SK-N-SH (cell line): ENCODE measurements around the gene ARID1B. TPM values are rescaled to one million over a fixed set of nuclear protein-coding genes. Genes with fewer than 3 reads are reported as not detected.

Experiments used
- CTCF ChIA-PET: fragments of 300-600, 350-600 bp; formaldehyde crosslinking; extraction: SDS; loops from one replicate; lab custom pipeline; 2021; lab: Yijun Ruan, JAX
- POLR2A ChIA-PET: fragments of 350-600 bp; sonication (Branson Sonifier 250); formaldehyde crosslinking; extraction: SDS; loops from one replicate; lab custom pipeline; 2020; ENCODE audit warnings: antibody characterized with exemption, inconsistent platforms; lab: Yijun Ruan, JAX
- DNase-seq: peaks from one replicate; pipeline ENCODE4 v3.0.0; 2012
- H2AFZ ChIP-seq: fragments of 200-600 bp; sonication (generic); 2 replicates; pipeline ENCODE4 v1.8.1; 2016; ENCODE audit warnings: antibody characterized with exemption, mild to moderate bottlenecking, low read depth
- H3F3A ChIP-seq: fragments of 200-600 bp; sonication (generic); replicated peaks from 2 replicates; pipeline ENCODE3; 2016; ENCODE audit warnings: antibody characterized with exemption, mild to moderate bottlenecking; ENCODE audit not compliant: insufficient read depth
- H3K27ac ChIP-seq, 2 experiments: fragments of 200-500 bp in 1 of 2; fragments of 200-600 bp in 1 of 2; sonication (Bioruptor generic) in 1 of 2; sonication (generic), shearing (Covaris generic) in 1 of 2; 2 replicates each; pipeline versions ENCODE4 v1.5.1 to v1.6.1; 2014 to 2016; ENCODE audit warnings: low read depth in 2 of 2, inconsistent platforms in 1 of 2, low read length in 1 of 2, mild to moderate bottlenecking in 1 of 2, mixed read lengths in 1 of 2
- H3K27me3 ChIP-seq: fragments of 200-600 bp; sonication (generic), shearing (Covaris generic); 2 replicates; pipeline ENCODE4 v1.6.1; 2016; ENCODE audit warnings: mixed run types; ENCODE audit not compliant: insufficient read depth
- H3K36me3 ChIP-seq, 2 experiments: fragments of 200-500 bp in 1 of 2; fragments of 200-600 bp in 1 of 2; sonication (Bioruptor generic) in 1 of 2; sonication (generic) in 1 of 2; replicated peaks in 1 of 2; 2 replicates each; pipeline versions ENCODE3 to v1.5.1; 2014 to 2016; ENCODE audit warnings: low read length in 1 of 2, mild to moderate bottlenecking in 1 of 2; ENCODE audit not compliant: insufficient read depth in 2 of 2, control insufficient read depth in 1 of 2
- H3K4me1 ChIP-seq, 2 experiments: fragments of 200-500 bp in 1 of 2; fragments of 200-600 bp in 1 of 2; sonication (Bioruptor generic) in 1 of 2; sonication (generic), shearing (Covaris generic) in 1 of 2; 2 replicates each; pipeline versions ENCODE4 v1.5.1 to v1.6.1; 2014 to 2016; ENCODE audit warnings: low read depth in 1 of 2, low read length in 1 of 2, mixed run types in 1 of 2; ENCODE audit not compliant: insufficient read depth in 2 of 2, control insufficient read depth in 1 of 2
- H3K4me2 ChIP-seq: fragments of 200-600 bp; sonication (generic), shearing (Covaris generic); 2 replicates; pipeline ENCODE4 v1.6.1; 2017; ENCODE audit warnings: mixed run types
- H3K4me3 ChIP-seq, 2 experiments: fragments of 200-500 bp in 1 of 2; fragments of 200-600 bp in 1 of 2; sonication (Bioruptor generic) in 1 of 2; sonication (generic), shearing (Covaris generic) in 1 of 2; 2 replicates each; pipeline versions ENCODE4 v1.5.1 to v1.8.1; 2014 to 2016; ENCODE audit warnings: low read depth in 2 of 2, inconsistent platforms in 1 of 2, low read length in 1 of 2, mild to moderate bottlenecking in 1 of 2, mixed read lengths in 1 of 2, moderate library complexity in 1 of 2
- H3K79me2 ChIP-seq: fragments of 200-600 bp; sonication (generic); 2 replicates; pipeline ENCODE4 v1.8.1; 2017; ENCODE audit warnings: mild to moderate bottlenecking; ENCODE audit not compliant: insufficient read depth
- H3K9ac ChIP-seq: fragments of 200-600 bp; sonication (generic); 2 replicates; pipeline ENCODE4 v1.6.1; 2017; ENCODE audit warnings: mixed run types
- H3K9me2 ChIP-seq: fragments of 200-600 bp; sonication (generic); 2 replicates; pipeline ENCODE4 v1.6.1; 2017; ENCODE audit warnings: mixed run types
- H3K9me3 ChIP-seq: fragments of 200-600 bp; sonication (generic); 2 replicates; pipeline ENCODE4 v1.6.1; 2017; ENCODE audit warnings: mixed run types, mild to moderate bottlenecking, moderate library complexity
- H4K20me1 ChIP-seq: fragments of 200-600 bp; sonication (generic); 2 replicates; pipeline ENCODE4 v1.6.1; 2017; ENCODE audit warnings: mild to moderate bottlenecking, mixed run types; ENCODE audit not compliant: insufficient read depth
- CHD2 ChIP-seq: fragments of 150-350 bp; IDR thresholded peaks from 2 replicates; pipeline ENCODE4 v1.6.1; 2018; ENCODE audit warnings: low read length; ENCODE audit not compliant: partially characterized antibody
- FOXM1 ChIP-seq: IDR thresholded peaks from 2 replicates; pipeline ENCODE4 v1.4.0; 2012; ENCODE audit warnings: low read depth, mild to moderate bottlenecking
- JUND ChIP-seq: IDR thresholded peaks from 2 replicates; pipeline ENCODE4 v1.4.0; 2012
- MAX ChIP-seq: IDR thresholded peaks from 2 replicates; pipeline ENCODE4 v1.4.0; 2012; ENCODE audit warnings: low read depth
- MXI1 ChIP-seq: IDR thresholded peaks from 2 replicates; pipeline ENCODE4 v1.6.1; 2012; ENCODE audit warnings: mild to moderate bottlenecking, low read depth, low read length, improper control_type of control experiment
- NRF1 ChIP-seq: IDR thresholded peaks from 2 replicates; pipeline ENCODE4 v1.6.1; 2012; ENCODE audit warnings: low read depth, mild to moderate bottlenecking, low read length
- POLR2AphosphoS5 ChIP-seq: IDR thresholded peaks from 2 replicates; pipeline ENCODE4 v1.6.1; 2012; ENCODE audit warnings: low read depth, low read length
- RCOR1 ChIP-seq: fragments of 150-350 bp; IDR thresholded peaks from 2 replicates; pipeline ENCODE4 v1.6.1; 2017; ENCODE audit warnings: antibody characterized with exemption, low read length
- REST ChIP-seq: IDR thresholded peaks from 2 replicates; pipeline ENCODE4 v1.6.1; 2012; ENCODE audit warnings: mild to moderate bottlenecking, low read depth, low read length, moderate library complexity
- RXRA ChIP-seq: IDR thresholded peaks from 2 replicates; pipeline ENCODE4 v1.4.0; 2012; ENCODE audit warnings: low read depth, mild to moderate bottlenecking, borderline replicate concordance
- TAF1 ChIP-seq: IDR thresholded peaks from 2 replicates; pipeline ENCODE4 v1.6.1; 2012; ENCODE audit warnings: low read depth, mild to moderate bottlenecking, low read length, moderate library complexity, borderline replicate concordance
- TCF12 ChIP-seq: IDR thresholded peaks from 2 replicates; pipeline ENCODE4 v1.4.0; 2012
- TEAD4 ChIP-seq: IDR thresholded peaks from 2 replicates; pipeline ENCODE4 v1.4.0; 2012; ENCODE audit warnings: mild to moderate bottlenecking, borderline replicate concordance; ENCODE audit not compliant: insufficient read depth
- USF2 ChIP-seq: fragments of 150-350 bp; IDR thresholded peaks from 2 replicates; pipeline ENCODE4 v1.6.1; 2017; ENCODE audit warnings: antibody characterized with exemption, low read length, low read depth, borderline replicate concordance
- ZBTB33 ChIP-seq: IDR thresholded peaks from 2 replicates; pipeline ENCODE4 v1.4.0; 2012; ENCODE audit warnings: low read depth, borderline replicate concordance
- WGBS: methylation state at CpG from one replicate; pipeline ENCODE4 v1.1.6; 2017; ENCODE audit warnings: low lambda C conversion rate; 5-methylcytosine and 5-hydroxymethylcytosine counted together
- polyA plus RNA-seq, 3 experiments: library from polyadenylated mRNA; depleted of rRNA; stranded (reverse); fragments of >200 nt; gene quantifications; 2 replicates each; pipeline ENCODE4 v1.2.3, GENCODE V29; 2012

ARID1B gene
- polyA plus RNA-seq, 1 of the 3 experiments (the other 2 are of a cell fraction), result 13.6 TPM

- H3K27ac ChIP-seq, result no peak overlapping the region
- WGBS, result 78% methylated on average over 3 of the region's 3 CpGs
- no peak overlapping the region for H3K4me2 ChIP-seq
- H3K4me3 ChIP-seq, result no peak overlapping the region
- peaks cover 0 to 23% of the 10 kb centered on the region in 2 experiments; a peak in 2 of 4 replicates for H3K4me1 ChIP-seq
- H3K9me3 ChIP-seq, result no peaks in the 10 kb centered on the region
- POLR2A ChIA-PET, result no interaction called here
- no peaks in the 10 kb centered on the region for H3K36me3 ChIP-seq
- H4K20me1 ChIP-seq, result peaks cover 78% of the 10 kb centered on the region
- peaks cover 5% of the 10 kb centered on the region for H3F3A ChIP-seq
- no peaks in the 10 kb centered on the region for H3K27me3 ChIP-seq
- no peak for TF ChIP-seq MXI1
- TF ChIP-seq RCOR1, result no peak
- no peak for TF ChIP-seq CHD2
- no peak for TF ChIP-seq TCF12
- TF ChIP-seq TAF1, result no peak
- TF ChIP-seq REST, result no peak
- no peak for TF ChIP-seq FOXM1
- no peak for TF ChIP-seq JUND
- TF ChIP-seq USF2, result no peak
- no peak for TF ChIP-seq RXRA
- no peak for TF ChIP-seq ZBTB33
- TF ChIP-seq NRF1, result no peak
- TF ChIP-seq TEAD4, result no peak
- TF ChIP-seq POLR2AphosphoS5, result no peak
- no peak for TF ChIP-seq MAX
- no peak for DNase-seq
- CTCF ChIA-PET, result no interaction called here
- H3K9me2 ChIP-seq, result no peaks in the 10 kb centered on the region
- H2AFZ ChIP-seq, result no peak overlapping the region
- no peak overlapping the region for H3K9ac ChIP-seq
- peaks cover 98% of the 10 kb centered on the region for H3K79me2 ChIP-seq
These were observed 208.1 kb downstream of the ARID1B start for GRCh38 chr6:156985309-156985708.
